ENCODE results near the gene AOAH.

DNA sequence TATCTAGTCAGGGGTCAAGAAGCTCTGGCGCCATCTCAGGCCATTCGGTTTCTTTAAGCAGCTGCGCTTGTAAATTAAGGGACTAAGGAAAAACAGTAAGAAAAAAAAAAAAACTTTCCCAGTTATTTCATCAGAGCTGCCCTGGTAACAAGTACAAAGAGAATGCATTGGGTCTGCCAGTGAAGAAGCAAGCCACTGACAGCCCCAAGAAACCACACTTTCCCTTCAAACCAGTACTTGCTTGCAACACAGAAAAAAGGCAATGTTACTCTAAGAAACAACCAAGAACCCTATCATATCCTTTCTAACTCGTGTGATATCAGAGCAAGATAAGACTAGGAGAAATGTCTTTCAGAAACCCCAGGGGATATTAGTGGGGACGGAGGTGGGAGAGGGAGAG, 40.6 kb upstream of the AOAH start:
- TF ChIP-seq, protein P1, sequence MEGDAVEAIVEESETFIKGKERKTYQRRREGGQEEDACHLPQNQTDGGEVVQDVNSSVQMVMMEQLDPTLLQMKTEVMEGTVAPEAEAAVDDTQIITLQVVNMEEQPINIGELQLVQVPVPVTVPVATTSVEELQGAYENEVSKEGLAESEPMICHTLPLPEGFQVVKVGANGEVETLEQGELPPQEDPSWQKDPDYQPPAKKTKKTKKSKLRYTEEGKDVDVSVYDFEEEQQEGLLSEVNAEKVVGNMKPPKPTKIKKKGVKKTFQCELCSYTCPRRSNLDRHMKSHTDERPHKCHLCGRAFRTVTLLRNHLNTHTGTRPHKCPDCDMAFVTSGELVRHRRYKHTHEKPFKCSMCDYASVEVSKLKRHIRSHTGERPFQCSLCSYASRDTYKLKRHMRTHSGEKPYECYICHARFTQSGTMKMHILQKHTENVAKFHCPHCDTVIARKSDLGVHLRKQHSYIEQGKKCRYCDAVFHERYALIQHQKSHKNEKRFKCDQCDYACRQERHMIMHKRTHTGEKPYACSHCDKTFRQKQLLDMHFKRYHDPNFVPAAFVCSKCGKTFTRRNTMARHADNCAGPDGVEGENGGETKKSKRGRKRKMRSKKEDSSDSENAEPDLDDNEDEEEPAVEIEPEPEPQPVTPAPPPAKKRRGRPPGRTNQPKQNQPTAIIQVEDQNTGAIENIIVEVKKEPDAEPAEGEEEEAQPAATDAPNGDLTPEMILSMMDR (IDR thresholded peaks at IDR 0.05) = no peak
- no peak for TF ChIP-seq POLR2A (IDR thresholded peaks at IDR 0.05)

All from heart left ventricle (tissue), 13 donors.